GM12892 (cell line): ENCODE results near the gene TMEM147.

Source experiments
- DNase-seq: peaks from one replicate; pipeline ENCODE4 v3.0.0; 2011; ENCODE audit not compliant: insufficient read length
- FAIRE-seq: peaks from 2 replicates; lab custom pipeline; 2011; peaks lifted over from hg19 to GRCh38; lab: Jason Lieb, UNC
- POLR2A ChIP-seq: IDR thresholded peaks from 2 replicates; pipeline ENCODE4 v1.6.1; 2011; ENCODE audit warnings: low read depth, low read length, control low read depth
- POLR2AphosphoS5 ChIP-seq: IDR thresholded peaks from 2 replicates; pipeline ENCODE4 v1.6.1; 2011; ENCODE audit warnings: low read depth, low read length, control low read depth
- TAF1 ChIP-seq: IDR thresholded peaks from 2 replicates; pipeline ENCODE4 v1.6.1; 2011; ENCODE audit warnings: low read depth, mild to moderate bottlenecking, control low read depth, low read length, borderline replicate concordance

Gene TMEM147

DNA sequence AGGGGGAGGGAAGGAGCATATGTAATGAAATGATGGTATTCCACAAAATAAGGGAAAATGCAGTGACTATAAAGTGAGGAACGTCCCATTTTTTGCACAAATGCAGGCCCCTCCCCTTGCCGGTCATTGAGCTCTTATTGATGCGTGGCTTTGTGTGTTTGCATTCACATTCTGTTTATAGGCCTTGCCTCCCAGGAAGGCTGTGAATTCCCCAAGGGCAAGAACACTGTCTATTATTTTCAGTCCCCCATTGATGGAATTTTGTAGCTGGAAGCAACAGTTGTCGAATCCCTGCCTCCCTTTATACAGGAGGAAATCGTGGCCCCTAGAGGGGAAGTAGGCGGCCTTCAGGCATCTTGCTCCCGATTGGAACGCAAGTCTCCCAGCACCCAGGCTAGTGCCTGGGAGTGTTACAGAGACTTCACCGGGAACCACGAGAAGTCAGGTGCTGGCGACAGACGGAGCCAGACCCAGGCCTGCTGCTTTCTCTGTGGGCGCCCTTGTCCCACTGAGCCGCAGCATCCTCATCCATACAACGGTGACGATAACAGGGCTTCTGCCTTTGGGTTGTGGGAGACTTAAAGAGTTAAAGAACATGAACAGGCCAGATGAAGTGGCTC is 24.2 kb upstream of the TMEM147 start:
- FAIRE-seq, result no peak

DNA sequence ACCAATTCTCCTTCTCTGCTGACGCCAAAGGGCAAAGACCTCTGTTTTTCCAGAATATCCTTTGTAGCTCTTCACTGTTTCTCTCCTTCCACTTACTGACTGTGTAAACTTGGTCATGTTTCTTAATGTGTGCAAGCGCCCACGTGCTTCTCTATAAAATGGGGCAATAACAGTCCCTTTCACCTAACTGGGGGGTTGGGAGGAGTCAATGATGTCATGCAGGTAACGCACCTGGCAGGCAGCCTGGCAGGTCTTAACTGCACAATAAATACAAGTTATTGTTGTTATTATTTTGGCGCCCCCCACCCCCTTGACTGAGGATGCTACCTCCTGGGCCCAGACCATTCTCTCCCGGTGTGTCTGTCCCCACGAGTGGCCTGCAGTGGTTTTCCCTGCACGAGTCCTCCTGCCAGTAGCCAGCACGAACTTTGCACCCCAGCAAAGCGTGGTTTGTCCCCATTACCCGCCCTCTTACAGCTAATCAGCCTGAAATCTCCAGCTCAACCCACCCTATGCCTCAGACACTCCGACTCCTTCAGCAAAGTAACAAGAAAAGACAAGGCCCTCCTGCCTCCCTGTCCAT is 22.6 kb upstream of the TMEM147 start:
- FAIRE-seq (no peak), DNase-seq (no peak)
- TF ChIP-seq POLR2A, result no peak
- TF ChIP-seq POLR2AphosphoS5, result no peak
- no peak for TF ChIP-seq TAF1

More for the DNA sequence above, 24.2 kb upstream of the TMEM147 start:
- TF ChIP-seq TAF1 (no peak), POLR2A (no peak), POLR2AphosphoS5 (no peak)
- no peak for DNase-seq

DNA sequence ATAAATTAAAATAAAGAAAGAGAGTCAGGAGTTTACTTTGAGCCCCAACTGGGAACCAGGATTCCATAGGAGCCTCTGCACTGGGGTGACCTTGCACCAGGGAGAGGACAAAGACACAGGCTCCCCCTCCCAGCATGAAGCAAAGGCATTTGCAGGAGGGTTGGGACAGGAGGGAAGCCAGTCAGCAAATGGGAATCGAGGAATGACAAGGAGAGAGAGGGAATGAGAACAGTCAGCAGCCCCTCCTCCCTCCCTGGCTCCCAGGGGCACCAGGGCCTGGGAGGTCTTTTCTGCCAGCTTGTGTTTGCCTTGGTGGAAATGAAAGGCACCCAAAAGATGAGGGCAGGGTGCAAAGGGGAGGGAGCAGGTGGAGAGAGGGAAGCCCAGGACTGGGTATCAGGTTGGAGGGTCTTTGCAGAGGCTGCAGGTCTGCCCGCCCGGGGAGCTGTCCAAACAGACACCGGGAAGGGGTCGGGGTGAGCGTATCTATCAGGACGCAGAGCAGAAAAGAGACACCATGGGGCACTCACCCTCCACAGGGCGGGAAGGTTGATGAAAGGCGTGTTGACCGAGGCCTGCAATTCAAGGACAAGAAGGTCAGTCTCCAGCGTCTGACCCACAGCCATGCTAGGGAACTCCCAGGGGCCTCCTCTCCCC is 21.1 kb upstream of the TMEM147 start:
- FAIRE-seq, result no peak
- no peak for DNase-seq
- TF ChIP-seq TAF1 (no peak), POLR2A (no peak), POLR2AphosphoS5 (no peak)

DNA sequence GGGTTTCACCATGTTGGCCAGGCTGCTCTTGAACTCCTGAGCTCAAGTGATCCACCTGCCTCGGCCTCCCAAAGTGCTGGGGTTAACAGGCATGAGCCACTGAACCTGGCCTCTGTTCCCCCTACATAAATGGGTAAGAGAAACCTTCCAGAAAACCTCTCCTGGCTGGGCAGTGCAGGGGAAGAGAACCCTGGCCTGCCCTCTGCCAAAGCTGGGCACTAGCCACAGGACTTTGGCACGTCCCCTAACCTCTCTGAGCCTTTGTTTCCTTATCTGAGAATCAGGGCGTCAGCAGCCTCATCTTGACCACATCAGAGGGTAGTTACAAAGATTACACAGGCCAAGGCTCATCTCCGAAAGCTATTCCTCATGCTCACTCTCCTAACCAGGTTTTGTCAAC is 19.6 kb upstream of the TMEM147 start:
- no peak for FAIRE-seq
- TF ChIP-seq TAF1, result no peak
- TF ChIP-seq POLR2A, result no peak
- no peak for TF ChIP-seq POLR2AphosphoS5
- no peak for DNase-seq

DNA sequence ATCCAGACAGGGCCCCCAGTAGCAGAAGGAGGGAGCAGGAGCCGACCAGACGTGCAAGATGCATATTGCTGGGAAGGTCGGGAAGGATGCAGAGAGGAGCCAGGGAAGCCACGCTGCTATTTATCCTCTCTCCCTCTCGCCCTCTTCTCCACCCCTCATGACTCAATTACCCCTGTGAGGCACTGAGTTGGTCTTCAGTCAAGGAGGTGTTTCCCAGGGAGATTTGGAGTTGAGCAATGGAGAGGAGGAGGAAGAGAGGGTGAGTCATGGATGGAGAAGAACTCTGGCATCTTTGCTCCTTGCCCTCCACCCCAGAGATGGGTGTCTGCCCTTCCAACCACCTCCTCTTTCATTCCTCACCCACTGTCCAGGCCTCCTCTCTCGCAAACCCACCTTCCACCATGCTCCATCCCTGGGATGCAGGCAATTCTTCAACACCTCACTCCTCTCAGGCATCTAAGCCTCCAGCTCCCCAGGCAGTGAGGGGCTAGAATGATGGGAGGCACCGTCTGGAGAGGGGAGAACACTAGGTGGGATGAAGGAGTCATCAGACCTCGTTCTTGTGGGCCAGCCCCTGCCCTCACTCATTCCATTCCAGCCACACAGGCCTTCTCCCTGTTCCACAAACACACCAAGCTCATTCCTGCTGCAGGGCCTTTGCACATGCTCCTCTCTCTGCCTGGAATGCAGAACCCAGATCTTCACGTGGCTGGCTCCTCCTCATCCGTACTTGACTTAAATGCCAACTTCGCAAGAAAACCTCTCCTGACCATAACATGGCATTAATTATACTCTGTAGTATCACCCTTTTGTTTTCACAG is 17.0 kb upstream of the TMEM147 start, which contains the start of gene SBSN:
Gene SBSN (minus strand): TSS at position 94 of the 821 bp plus-strand sequence. CDS start 30 bp downstream, at position 64.
- DNase-seq (no peak), FAIRE-seq (no peak)
- no peak for TF ChIP-seq POLR2A

DNA sequence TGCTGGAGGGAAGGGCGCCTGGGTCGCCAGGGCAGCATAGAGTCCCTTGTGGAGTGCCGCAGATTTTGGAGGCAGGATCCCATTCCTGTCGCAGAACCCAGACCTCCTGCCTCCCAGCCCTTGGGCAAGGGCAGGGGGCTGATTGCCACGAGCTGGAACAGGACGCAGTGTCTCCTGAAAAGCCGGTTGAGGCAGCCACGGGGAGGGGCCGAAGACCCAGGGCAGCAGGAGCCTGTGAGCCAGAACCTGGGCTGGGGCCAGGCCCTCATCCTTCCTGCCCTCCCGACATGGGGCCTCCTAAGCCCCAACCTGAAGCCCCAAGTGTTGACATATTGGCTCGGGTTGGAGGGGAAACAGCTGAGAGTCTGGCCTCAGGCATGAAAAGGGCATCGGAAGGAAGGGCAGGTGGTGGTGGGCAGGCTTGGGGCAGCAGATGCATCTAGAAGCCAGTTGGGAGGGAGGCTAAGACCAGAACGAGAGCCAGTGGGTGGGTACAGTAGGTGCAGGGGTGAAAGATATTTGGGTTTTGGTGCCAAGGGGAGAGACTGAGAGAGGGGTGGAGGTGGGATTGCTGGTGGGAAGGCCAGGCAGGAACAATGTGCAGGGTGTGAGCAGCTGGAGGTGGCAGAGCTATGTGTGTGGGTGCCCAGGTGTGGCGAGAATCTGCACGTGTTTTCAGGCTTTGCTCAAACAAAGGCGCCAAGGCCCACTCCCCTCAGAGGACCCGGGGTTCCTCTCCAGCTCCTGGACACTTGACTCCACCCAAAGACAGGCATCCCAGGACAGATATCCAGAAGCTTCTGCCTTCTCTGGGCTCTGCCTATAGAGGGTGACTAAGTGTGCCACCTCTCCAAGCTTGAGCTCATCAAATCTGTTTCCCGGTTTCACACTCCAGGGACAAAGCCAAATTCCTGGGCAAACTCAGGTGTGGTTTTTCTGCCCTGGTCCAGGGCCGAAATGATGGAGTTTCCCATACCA is 15.9 kb upstream of the TMEM147 start:
- no peak for DNase-seq
- FAIRE-seq, result no peak
- TF ChIP-seq TAF1 (no peak), POLR2AphosphoS5 (no peak), POLR2A (no peak)

DNA sequence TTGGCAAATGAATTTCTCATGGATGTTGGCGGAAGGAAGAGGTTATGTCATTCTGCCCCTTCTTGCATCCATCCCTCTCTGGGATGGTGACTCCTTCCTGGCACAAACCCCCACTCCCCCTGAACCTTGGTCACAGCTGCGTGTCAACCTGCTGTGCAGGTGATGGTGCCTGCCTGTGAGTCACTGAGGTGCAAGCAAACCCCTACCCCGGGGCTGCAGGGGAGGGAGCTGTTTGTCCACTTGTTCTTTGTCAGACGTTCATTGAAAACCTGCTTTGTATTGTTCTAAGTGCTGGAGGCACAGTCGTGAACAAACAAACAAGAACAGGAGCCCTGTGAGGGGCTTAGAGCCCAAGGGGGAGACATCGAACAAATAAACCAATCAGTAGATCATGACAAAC is 14.1 kb upstream of the TMEM147 start:
- DNase-seq (no peak), FAIRE-seq (no peak)
- no peak for TF ChIP-seq TAF1

DNA sequence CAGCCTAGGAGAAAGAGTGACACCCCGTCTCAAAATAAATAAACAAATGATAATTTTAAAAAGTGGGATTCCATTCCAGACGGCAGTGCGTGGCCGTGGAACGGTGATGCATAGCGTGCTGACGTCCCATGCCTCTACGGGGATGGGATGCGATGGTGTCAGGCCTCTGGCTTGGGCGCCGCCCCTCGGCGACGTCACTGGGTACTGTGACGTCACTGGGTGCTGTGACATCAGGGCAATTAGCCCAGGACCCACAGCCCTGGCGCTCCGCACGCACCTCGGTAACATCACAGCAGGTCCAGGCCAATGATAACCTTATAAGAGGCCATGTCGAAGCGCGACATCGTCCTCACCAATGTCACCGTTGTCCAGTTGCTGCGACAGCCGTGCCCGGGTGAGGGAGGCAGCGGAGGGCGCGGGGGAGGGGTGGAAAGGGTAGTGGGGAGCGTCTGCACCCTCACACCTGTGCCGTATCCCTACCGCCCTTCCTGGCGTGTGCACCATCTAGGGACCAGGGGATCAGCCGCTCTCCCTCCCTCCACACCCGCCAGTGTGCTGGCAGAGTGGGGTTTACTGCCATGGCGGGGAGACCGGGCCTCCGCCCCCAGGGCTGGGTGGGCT is 12.1 kb upstream of the TMEM147 start, which contains the start of gene GAPDHS:
Gene GAPDHS (plus strand): TSS at position 256 of the 621 bp plus-strand sequence. CDS start 72 bp downstream, at position 328.
- no peak for DNase-seq
- no peak for TF ChIP-seq POLR2A
- no peak for TF ChIP-seq TAF1
- TF ChIP-seq POLR2AphosphoS5, result no peak
- FAIRE-seq, result no peak

DNA sequence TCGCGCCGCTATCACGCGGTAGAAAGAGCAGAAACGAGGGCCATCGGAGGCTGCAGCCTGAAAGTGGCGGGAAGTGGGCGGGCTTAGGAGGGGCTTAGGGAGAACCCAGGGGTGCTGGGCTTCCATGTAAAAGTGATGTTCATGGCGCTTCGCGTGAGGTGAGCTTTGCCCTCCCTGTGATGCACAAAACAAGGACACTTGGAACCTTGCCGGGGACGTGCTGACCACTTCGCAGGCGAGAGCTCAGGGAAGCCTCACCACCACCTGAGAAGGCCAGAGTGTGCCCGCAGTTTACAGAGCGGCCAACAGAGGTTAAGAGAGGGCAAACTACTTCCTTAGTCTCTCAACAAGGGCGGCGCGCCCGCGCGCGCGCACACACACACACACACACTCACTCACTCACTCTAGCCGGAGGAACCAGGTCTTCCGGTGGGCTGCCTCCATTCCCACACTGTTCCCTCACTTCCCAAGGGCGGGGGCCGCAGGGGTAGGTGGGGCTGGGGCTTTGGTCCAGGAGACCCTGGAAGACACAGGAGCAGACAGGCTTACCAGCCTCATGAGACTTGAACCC is 11.5 kb upstream of the TMEM147 start:
- TF ChIP-seq POLR2A (no peak), POLR2AphosphoS5 (no peak), TAF1 (no peak)
- no peak for DNase-seq
- FAIRE-seq, result no peak
